ENCODE results near the gene MT1E. TPM values are rescaled to one million over a fixed set of nuclear protein-coding genes. Genes with fewer than 3 reads are reported as not detected.

Gene MT1E
- total and polyA plus RNA-seq, 2 of the 8 experiments (the other 6 are each of a cell fraction or from before 2014, with no cell fraction given), result 7.9 to 117 TPM

DNA sequence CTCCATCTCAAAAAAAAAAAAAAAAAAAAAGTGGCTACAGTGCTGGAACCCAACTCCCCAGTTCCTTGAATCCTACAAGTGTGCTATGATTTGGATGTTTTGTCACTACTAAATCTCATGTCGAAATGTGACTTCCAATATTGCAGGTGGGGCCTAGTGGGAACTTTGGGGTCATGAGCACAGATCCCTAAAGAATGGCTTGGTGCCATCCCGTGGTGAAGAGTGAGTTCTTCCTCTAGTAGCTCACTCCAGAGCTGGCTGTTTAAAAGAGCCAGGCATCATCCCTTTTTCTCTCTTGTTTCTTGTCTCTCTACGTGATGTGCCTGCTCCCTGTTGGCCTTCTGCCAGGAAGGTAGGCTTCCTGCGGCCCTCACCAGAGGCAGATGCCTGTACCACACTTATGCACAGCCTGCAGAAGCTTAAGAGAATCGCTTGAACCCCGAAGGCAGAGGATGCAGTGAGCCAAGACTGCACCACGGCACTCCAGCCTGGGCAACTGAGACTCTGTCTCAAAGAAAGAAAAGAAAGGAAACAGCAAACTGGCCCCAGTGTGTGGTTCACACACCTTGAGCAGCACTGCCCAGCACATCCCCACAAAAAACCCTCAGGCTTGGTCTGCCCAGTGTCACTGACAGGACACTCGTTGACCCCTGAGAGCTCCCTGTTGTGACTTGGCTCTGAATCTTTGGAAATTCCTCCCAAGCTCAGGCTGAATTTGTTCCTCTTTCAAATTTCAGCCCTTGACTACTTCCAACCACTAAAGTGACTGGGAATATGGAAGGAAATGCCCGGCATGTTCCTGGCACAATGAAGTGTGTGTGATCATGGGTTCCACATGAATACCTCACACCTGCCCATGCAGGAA lies 3.1 kb downstream of the MT1E start (continued):
- TF ChIP-seq, protein P1, sequence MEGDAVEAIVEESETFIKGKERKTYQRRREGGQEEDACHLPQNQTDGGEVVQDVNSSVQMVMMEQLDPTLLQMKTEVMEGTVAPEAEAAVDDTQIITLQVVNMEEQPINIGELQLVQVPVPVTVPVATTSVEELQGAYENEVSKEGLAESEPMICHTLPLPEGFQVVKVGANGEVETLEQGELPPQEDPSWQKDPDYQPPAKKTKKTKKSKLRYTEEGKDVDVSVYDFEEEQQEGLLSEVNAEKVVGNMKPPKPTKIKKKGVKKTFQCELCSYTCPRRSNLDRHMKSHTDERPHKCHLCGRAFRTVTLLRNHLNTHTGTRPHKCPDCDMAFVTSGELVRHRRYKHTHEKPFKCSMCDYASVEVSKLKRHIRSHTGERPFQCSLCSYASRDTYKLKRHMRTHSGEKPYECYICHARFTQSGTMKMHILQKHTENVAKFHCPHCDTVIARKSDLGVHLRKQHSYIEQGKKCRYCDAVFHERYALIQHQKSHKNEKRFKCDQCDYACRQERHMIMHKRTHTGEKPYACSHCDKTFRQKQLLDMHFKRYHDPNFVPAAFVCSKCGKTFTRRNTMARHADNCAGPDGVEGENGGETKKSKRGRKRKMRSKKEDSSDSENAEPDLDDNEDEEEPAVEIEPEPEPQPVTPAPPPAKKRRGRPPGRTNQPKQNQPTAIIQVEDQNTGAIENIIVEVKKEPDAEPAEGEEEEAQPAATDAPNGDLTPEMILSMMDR (IDR thresholded peaks at IDR 0.05; ENCODE audit: control extremely low read depth in 1 of 3, insufficient read depth in 1 of 3, low read depth in 1 of 3, low read length in 3 of 3), result peak in 1 of 3 experiments; percentile 11; a peak in 1 of 4 replicates
- TF ChIP-seq CTBP2 (IDR thresholded peaks at IDR 0.05; ENCODE audit: borderline replicate concordance, insufficient read depth, insufficient read length, low read length) (no peak), POU5F1 (IDR thresholded peaks at IDR 0.05; ENCODE audit: low read depth, low read length) (no peak), GABPA (IDR thresholded peaks at IDR 0.05; ENCODE audit: borderline replicate concordance, insufficient read depth, low read length) (no peak), RAD21 (IDR thresholded peaks at IDR 0.05 in 1 of 2, conservative IDR thresholded peaks at IDR 0.05 in 1 of 2; ENCODE audit: low read depth in 2 of 2, low read length in 2 of 2) (peak in 1 of 2 experiments; percentile 16; a peak in 1 of 4 replicates), CBX5 (IDR thresholded peaks at IDR 0.05; ENCODE audit: low read depth, low read length) (no peak), SIN3A (conservative IDR thresholded peaks at IDR 0.05 in 1 of 2, IDR thresholded peaks at IDR 0.05 in 1 of 2; ENCODE audit: low read depth in 1 of 2, low read length in 2 of 2) (no peak)
